ENCODE results near the gene MYO1G. TPM values are rescaled to one million over a fixed set of nuclear protein-coding genes. Genes with fewer than 3 reads are reported as not detected.
"Not testable (repeated sequence)": the region's sequence is repeated elsewhere in the genome, so short reads cannot be mapped to it uniquely, and the experiment has no call there.

Gene MYO1G
- total RNA-seq, 4 donors from 2014 or later = 2.7 to 14.9 (median 5.0) TPM

- DNase-seq = no peak
- no peaks in the 10 kb centered on the region for H3K27me3 ChIP-seq
- no peaks in the 10 kb centered on the region for H3K36me3 ChIP-seq
- TF ChIP-seq CTCF (IDR thresholded peaks at IDR 0.05) (no peak), POLR2A (IDR thresholded peaks at IDR 0.05) (no peak)
- H3K9me3 ChIP-seq = no peaks in the 10 kb centered on the region
- H3K27ac ChIP-seq = no peak overlapping the region
- no peaks in the 10 kb centered on the region for H3K4me1 ChIP-seq
- H3K4me3 ChIP-seq = no peak overlapping the region
These were observed 43.2 kb downstream of the MYO1G start for GRCh38 chr7:44935583-44935982.

GRCh38 chr7:44935016-44935415, 43.8 kb downstream of the MYO1G start:
- no peaks in the 10 kb centered on the region for H3K36me3 ChIP-seq
- no peaks in the 10 kb centered on the region for H3K4me1 ChIP-seq
- no peak overlapping the region for H3K4me3 ChIP-seq
- H3K27me3 ChIP-seq = no peaks in the 10 kb centered on the region
- TF ChIP-seq POLR2A (IDR thresholded peaks at IDR 0.05) (no peak), CTCF (IDR thresholded peaks at IDR 0.05) (no peak)
- no peaks in the 10 kb centered on the region for H3K9me3 ChIP-seq
- H3K27ac ChIP-seq = no peak overlapping the region
- DNase-seq = no peak

- DNase-seq, H3K36me3 ChIP-seq, H3K27me3 ChIP-seq, H3K27ac ChIP-seq, H3K4me3 ChIP-seq, H3K9me3 ChIP-seq, H3K4me1 ChIP-seq: not testable (repeated sequence)
These were observed 44.3 kb downstream of the MYO1G start for GRCh38 chr7:44934510-44934909.

GRCh38 chr7:44930921-44931320, 47.9 kb downstream of the MYO1G start:
- DNase-seq = no peak
- no peaks in the 10 kb centered on the region for H3K4me1 ChIP-seq

GRCh38 chr7:44922351-44922694, 56.5 kb downstream of the MYO1G start:
- H3K27me3 ChIP-seq = no peaks in the 10 kb centered on the region
- no peaks in the 10 kb centered on the region for H3K9me3 ChIP-seq
- no peak overlapping the region for H3K27ac ChIP-seq
- DNase-seq = no peak
- H3K4me1 ChIP-seq = peaks cover 0 to 4% (median 0%) of the 10 kb centered on the region in 4 donors
- TF ChIP-seq POLR2A (IDR thresholded peaks at IDR 0.05) = no peak
- no peak for TF ChIP-seq CTCF (IDR thresholded peaks at IDR 0.05)
- H3K36me3 ChIP-seq = no peaks in the 10 kb centered on the region
- no peak overlapping the region for H3K4me3 ChIP-seq

More at GRCh38 chr7:44930921-44931320, 47.9 kb downstream of the MYO1G start:
- no peaks in the 10 kb centered on the region for H3K27me3 ChIP-seq
- no peak overlapping the region for H3K4me3 ChIP-seq
- H3K36me3 ChIP-seq = no peaks in the 10 kb centered on the region
- no peaks in the 10 kb centered on the region for H3K9me3 ChIP-seq
- no peak overlapping the region for H3K27ac ChIP-seq
- no peak for TF ChIP-seq POLR2A (IDR thresholded peaks at IDR 0.05)
- TF ChIP-seq CTCF (IDR thresholded peaks at IDR 0.05) = no peak

GRCh38 chr7:44921607-44922350, 57.0 kb downstream of the MYO1G start:
- H3K36me3 ChIP-seq = no peaks in the 10 kb centered on the region
- TF ChIP-seq CTCF (IDR thresholded peaks at IDR 0.05) = peak; percentile 76 to 93 (median 79)
- TF ChIP-seq POLR2A (IDR thresholded peaks at IDR 0.05) = no peak
- H3K4me3 ChIP-seq = no peak overlapping the region
- no peaks in the 10 kb centered on the region for H3K9me3 ChIP-seq
- DNase-seq = peak; percentile 93 to 97 (median 96)
- H3K4me1 ChIP-seq = peaks cover 0 to 4% (median 0%) of the 10 kb centered on the region in 4 donors
- no peak overlapping the region for H3K27ac ChIP-seq
- H3K27me3 ChIP-seq = no peaks in the 10 kb centered on the region

Data from Peyer's patch (tissue), 4 donors.